COLO668 (cell line): ENCODE data around the gene TTC38.
A peak's percentile ranks its signal among the peaks of the same experiment; 100 is the strongest.

Experiments used
- DNase-seq: peaks from one replicate; lab custom pipeline; 2025; ENCODE audit not compliant: unreplicated experiment; lab: John Stamatoyannopoulos, UW

The TTC38 gene

DNA sequence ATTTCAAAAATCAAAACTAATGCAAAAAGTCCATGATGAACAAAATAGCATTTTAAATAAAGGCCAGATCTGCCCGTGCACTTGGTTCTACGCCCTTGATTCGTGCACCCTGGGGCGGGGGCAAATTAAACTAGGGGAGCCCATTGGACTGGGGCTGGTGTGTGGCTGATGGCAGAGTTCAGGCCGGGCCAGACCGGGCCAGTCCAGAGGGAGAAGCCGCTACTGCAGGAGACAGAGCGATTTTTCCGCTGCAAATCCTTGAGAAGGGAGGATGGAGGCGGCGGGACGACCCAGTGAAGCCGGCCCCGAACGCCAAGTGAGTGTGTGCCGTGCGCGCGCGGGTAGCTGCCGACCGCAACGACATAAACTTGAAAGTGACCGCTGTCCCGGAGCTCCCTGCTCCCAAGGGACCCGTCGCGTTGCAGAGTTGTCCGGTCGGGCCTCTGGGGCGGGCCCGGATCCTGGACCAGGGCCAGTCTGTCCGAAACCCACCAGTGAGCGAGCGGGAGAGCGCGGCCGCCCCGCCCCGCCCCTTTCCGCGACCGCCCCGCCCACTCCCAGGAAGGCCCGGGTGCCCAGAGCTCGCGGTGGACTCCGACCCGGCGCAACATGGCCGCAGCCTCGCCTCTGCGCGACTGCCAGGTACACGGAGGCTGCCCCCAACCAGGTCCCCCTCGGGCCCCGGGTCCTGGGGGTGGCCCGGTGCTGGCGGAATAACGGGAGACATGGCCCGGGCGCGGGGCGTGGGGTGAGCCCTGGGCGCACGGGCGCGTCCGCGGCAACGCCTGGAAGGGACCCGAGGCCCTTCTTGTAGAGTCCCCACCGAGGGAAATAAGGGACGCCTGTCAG lies at the start of gene TTC38:
Gene TTC38, plus strand, starts transcription at position 578 of the 849 bp plus-strand sequence. Its CDS starts 32 bp downstream, at position 610.
- DNase-seq = peak; percentile 63

DNA sequence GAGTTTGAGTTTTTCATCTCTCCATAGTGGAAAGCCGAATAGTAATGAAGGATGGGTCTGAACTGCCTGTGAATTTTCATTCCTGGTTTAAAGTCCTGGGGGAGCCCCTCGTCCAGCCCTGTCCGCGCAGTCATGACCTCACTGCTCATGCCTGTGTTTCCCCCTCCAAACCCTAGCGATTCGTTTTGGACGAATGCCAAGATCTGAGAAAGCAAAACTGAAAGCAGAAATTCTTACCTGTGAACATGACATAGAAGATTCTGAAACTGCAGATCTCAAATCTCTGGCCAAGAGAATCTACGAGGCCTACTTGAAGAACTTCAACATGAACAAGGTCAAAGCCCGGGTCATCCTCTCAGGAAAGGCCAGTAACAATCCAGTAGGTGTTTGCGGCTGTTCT lies 48.2 kb upstream of the TTC38 start:
- DNase-seq = peak; percentile 81

DNA sequence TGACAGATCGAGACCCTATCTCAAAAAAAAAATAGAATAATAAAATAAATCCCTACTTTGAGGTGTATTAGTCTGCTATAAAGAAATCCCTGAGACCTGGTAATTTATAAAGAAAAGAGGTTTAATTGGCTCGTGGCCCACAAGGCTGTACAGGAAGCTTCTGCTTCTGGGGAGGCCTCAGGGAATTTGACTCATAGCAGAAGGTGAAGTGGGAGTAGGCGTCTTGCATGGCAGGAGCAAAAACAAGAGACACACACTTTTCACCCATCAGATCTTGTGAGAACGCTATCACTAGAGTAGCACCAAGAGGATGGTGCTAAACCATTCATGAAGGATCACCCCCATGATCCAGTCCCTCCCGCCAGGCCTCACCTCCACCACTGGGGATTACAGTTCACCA lies 46.9 kb upstream of the TTC38 start:
- DNase-seq = no peak

DNA sequence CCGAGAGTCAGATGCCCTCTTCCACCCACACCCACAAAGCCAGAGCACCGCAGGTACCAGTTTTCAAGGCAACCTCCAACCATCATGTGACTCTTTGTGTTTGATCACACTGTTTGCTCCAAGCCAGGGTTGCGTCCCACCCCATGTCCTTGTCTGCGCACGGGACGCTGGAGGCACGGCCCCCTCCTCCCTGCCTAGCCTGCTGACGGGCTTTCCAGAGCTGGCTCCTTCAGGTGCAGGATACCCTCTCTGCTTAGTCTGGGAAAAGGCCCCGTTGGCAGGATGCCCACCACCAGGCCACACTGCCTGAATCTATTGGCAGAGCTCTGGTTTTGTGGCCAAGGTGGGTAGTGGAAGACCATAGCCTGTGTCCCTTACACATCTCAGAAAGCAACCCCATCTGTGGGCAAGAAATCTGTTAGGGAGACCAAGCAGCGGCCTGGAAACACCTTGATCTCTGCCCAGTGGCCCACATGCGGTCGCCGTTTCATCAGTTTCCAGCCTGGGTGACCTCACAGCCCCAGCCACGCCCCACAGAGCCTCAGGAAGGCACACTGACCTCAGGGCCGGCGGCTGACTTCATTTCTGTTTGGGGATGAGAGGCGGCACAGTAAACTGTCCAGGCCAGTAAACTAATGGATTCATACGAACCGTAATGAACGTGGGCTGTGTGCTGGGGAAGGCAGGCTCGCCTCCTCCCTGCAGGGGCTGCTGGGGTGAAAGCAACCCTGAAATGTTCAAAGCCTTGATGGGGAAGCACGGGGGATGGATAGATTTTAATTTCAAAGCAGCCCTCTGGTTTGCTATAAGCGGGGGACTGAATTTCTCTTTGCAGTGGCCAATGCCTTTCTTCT lies 43.5 kb upstream of the TTC38 start:
- DNase-seq = no peak

DNA sequence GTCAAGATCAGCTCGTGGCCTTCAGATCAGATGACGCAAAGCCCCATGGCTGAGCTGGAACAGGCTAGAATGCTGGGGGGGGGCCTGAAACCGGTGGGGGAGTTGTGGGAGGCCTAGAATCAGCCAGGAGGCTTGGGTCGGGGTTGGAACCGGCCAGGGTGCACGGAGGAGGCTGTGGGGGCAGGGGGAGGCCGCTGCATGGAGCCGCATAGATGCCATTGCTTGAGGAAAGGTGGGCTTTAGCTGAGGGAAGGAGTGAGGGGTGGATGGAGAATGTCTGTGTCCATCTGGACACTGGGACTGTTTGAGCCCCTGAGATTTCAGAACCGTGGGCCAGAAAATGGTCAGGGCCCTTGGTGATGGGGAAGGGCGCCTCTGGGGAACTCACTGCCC lies 42.9 kb upstream of the TTC38 start:
- no peak for DNase-seq

DNA sequence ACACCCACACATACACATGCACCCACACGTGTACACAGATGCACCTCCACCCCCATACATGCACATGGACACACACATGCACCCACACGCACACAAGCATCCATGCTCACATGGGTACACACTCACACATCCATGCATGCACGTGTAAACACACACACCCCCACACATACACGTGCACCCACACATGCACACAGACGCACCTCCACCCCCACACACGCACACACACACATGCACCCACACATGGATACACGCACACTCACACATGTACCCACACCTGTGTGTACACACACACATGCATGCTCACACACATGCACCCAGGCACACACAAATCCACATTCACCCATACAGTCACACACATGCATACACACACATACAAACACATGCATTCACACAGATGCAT lies 42.2 kb upstream of the TTC38 start:
- no peak for DNase-seq

DNA sequence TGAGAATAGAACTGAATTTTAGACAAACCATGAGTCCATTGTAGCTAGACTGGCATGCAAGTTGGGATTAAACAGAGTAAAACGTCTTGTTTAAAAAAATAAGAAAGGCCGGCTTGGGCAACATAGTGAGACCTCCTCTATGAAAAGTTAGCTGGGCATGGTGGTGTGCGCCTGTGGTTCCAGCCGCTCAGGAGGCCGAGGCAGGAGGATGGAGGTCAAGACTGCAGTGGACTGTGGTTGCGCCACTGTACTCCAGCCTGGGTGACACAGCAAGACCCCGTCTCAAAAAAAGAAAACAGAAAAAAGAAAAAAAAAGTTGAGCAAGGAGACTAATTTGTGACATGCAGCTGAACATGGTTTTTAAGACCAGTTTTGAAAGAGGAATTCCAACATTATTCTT lies 41.2 kb upstream of the TTC38 start:
- no peak for DNase-seq

DNA sequence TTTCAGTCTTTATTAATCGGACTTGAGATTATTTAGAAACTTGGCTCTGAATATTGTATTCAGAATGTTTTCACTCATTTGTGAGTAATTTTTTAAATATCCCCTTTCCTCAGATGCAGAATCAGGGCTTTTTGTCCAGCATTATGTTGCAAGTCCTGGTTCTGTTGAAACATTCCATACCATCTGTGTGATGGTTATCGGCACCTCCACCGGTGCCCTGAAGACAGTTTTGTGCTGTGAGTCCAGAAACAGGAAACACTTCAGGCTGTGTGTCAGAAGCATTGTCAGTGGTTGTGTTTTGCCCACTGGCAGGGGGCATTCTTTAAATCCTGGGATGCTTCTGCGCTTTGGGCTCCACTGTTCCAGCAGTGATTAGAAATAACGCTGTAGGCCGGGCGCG lies 38.1 kb upstream of the TTC38 start:
- no peak for DNase-seq

DNA sequence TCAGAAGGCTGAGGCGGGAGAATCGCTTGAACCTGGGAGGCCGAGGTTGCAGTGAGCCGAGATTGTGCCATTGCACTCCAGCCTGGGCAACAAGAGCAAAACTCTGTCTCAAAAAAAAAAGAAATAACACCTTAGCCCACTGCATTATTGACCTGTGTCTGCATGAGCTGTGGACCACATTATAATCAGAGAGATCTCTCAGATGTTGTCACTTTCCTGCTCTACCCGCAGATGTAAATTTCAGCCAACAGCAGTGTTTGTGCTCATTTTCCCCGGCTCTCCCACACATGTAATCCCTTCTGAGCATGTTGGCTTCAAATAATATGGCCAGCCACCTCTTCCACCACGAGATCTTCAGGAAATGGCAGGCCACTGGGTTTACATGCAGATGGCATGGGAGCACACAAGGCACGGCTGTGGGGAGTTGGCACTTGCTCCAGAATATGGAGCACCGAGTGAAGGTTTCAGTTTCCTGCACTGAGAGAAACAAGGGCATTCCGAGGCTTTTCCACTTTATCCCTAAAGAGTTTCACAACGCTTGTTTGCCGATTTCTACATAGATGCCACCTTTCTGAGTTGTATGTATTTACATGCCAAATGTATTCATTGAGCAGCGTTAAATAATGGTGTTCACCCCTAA lies 37.4 kb upstream of the TTC38 start:
- DNase-seq = no peak

DNA sequence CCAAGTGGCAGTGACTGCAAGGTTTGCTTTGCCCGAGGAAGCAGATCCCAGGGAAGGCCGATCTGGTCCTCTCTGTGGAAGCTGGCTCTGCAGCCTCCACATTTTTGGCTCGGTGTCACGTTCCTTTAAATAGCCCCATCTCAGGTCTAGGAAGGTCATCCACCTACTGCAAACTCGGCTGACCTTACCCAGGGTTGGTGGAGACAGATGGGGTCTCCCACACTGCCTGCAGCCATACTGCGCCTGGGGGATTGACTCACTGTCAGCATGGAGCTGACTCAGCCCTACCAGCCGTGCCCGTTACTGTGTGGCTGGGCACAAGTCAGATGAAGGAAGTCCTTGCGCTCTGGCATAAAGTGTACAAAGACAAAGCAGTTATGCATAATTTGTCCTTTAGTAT lies 34.6 kb upstream of the TTC38 start:
- no peak for DNase-seq

DNA sequence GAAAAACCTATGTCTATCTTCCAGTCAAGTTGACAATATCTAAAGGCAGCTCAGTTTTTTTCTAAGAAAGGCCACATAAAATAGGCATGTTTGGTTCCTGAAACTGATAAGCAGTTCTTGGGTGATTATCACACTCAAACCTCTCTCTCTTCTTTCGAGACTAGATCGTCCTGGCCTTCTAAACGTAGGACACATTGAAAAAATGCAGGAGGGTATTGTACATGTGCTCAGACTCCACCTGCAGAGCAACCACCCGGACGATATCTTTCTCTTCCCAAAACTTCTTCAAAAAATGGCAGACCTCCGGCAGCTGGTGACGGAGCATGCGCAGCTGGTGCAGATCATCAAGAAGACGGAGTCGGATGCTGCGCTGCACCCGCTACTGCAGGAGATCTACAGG lies 32.8 kb upstream of the TTC38 start:
- no peak for DNase-seq

DNA sequence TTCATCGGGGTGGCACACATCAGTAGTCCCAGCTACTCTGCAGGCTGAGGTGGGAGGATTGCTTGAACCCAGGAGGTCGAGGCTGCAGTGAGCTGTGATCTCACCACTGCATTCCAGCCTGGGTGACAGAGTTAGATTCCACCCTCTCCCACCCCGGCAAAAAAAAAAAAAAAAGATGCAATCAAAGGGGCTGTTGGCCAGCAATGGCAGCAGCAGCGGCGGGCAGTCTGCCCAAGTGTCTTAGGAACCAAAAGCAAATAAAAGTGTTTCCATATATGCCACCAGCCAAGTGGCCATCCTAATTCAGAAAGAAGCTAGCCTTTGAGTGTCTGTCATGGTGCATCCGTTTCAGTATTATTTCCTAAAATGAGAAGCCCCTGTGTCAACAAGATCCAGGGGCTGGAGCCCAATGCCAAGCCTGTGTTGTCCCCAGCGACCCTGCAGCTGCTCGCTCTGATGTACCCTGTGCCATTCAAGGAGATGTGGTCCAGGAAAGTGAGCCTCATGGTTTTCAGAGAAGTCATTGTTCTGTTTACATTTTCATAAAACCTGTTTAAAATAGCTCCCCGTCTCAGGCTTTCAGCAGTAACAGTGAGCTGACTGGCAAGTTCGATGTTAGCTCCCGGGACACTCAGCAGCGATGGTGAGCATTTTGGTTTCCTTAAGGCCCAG lies 30.2 kb upstream of the TTC38 start:
- DNase-seq = no peak

DNA sequence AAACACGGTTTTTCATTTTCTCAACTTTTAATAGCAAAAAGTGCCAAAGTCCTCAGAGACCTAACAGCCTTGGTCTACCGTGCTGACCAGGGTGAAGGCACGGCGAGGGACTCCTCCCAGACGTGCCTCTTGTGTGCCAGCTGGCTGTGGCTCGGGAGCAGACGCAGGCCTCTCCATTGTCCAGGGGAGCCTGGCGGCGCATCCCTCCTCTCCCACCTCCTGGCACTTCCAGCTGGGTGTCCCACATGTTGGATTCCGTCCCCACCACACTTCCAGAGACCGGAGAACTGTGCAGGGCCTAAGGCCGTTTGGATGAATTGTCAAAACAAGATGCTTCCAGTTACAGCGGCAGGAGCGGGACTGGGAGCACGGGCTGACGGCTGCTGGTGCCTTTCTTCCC lies 29.3 kb upstream of the TTC38 start:
- DNase-seq = no peak

DNA sequence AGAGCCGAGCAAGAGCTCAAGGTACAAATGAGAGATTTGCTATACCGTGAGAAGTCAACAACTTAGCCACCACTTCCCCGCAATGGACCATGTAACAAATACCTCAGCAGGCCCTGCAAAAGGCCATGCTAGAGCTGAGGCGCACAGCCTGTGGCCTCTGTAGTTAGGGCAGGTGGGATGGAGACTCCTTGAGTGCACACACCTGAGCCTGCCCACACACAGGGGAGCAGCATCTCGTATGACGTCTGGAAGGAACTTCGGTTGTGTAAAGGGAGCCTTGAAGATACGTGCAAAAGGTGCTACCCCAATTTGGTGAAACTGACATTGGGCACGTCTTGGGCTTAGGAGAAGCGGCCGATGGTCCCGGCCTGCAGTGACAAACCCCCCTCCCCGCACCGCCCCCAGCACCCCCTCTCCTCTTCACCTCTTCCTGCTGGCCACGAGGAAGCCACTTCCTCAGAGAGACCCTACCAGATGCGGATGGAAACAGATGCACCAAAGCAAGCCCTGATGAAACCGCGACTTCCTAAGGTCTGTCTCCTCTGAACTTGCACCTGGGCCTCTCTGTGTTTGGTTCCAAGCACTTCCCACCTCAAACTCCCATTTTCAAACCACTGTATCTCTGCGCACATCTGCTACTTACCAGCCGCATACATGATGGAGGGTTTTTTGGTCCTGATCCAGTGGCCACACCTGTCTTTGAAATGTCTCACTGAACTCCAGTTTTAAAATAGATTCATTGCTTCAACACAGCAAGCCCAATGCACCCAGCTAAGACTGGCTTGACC lies 28.4 kb upstream of the TTC38 start:
- no peak for DNase-seq

DNA sequence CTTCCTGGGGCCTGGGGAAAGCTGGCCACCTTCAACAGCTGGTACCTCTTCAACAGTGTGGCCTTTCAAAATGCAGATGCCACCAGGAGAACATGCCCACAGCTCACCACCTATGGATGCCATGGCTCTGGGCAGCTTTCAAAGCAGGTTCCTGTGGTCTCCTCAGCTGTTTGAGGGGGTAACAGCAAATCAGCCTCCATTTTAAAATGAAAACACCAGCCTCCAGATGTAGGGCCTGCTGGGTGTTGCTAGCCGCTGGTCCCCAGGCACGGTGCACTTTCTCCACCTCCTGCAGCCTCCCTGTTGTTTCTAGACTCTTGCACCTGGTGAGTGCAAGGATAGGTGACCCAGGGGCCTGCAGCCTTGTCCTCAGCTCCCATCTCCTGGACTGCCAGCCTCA lies 27.7 kb upstream of the TTC38 start:
- DNase-seq = no peak

DNA sequence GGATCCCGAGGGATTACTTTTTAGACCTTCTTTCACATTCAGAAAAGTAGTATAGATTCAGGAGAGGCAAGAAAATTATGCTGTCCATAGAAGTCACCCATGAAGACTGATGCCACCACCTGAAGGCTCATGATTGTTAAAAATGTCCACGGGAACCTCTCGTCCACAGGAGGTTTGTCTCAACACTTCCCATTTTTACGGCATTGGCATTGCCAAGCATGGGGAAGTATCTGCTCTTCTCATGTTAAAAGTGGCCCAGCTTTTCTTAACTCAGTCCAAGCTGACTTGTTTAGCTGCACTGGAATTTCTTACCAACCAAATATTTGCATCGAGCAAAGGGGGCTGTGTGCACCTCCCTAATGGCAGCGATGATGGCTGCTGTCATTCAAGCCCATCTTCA lies 27.3 kb upstream of the TTC38 start:
- DNase-seq = no peak

DNA sequence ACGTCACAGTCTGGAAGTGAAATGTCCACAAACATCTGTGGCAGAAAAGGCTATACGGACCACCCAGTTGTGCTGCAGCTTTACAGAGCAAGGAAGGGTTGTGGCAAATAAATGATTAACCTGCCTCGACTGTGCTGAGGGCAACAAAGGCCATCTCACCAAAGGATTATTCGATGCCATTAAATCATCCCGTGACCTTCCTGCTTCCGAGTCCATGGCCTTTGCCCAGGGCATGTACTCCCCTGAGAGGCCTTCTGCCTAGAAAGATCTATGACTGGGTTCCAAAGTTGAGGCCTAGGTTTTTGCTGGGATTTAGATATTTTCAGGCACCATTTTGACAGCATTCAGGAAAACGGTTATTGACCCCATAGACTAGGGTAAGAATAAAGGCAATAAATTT lies 26.9 kb upstream of the TTC38 start:
- no peak for DNase-seq

DNA sequence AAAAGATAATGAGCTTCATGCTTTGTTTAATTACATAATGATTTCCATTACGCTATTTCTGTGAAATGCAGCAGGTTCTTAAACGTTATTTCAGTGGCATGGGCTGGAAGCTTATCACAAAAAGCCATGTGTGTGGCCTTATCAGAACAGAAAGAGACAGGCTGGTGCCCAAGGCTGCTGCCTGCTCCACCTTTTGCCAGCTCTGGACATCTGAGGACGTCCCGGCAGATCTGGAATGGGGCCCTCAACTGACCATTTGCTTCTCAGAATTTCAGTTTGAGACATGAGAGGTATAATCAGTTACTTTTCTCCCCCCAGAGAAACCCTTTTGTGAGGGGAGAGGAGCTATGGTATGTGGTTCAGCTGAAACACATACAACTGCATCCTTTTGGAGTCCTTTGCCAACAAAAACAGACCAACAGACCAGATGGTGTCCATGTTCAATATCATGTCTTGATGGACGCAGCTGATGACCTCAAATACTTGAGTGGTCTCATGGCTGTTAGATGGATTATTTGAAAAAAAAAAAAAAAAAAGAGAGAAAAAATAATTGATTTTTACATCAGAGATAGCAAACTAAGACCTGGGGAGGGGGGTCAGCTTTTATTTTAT lies 26.3 kb upstream of the TTC38 start:
- no peak for DNase-seq

DNA sequence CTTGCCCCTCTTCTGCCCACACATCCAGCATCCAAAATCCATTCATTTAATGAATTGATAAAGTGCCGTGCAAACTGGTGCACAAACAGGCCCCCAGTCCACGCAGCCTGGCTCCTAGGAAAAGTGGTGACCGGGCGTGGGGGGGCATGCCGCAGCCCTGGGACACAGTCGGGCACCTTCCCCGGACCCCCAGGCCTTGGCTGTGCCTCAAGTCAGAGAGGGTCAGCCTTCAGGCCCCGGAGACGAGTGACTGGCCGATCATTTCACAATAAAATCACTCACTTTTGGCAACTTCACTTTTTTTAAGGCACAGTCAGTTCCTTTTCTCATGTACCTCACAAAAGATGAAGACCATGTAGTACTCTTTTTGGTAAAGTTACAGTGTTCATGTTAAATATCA lies 25.7 kb upstream of the TTC38 start:
- no peak for DNase-seq

DNA sequence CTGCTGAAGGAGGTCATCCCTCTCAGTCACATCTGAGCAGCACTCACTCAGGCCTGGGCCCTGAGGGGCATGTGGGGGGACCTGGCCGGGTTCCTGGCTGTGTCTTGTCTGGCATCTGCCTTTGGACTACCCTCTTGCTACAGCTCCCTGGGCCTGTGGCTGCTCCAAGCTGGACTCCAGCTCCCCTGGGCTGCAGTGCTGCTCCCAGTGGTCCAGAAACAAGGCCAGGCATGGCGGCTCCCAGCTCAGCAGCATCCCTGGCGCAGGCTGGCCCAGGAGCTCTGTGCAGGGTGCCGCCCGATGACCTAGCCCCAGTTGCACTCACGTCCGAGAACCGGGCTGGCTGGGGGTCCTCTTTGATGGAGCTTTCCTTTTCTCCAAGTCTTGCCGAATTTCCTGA lies 23.0 kb upstream of the TTC38 start:
- no peak for DNase-seq
